HG02870 (cell line): ENCODE data around the gene RAB38.
A peak's percentile ranks its signal among the peaks of the same experiment; 100 is the strongest.

ENCODE experiments used
- ATAC-seq: cut with Tn5 transposase; IDR thresholded peaks from one replicate; pipeline ENCODE4 v1.9.1; 2021; ENCODE audit warnings: mild to moderate bottlenecking, moderate library complexity; ENCODE audit not compliant: unreplicated experiment

The RAB38 gene

DNA sequence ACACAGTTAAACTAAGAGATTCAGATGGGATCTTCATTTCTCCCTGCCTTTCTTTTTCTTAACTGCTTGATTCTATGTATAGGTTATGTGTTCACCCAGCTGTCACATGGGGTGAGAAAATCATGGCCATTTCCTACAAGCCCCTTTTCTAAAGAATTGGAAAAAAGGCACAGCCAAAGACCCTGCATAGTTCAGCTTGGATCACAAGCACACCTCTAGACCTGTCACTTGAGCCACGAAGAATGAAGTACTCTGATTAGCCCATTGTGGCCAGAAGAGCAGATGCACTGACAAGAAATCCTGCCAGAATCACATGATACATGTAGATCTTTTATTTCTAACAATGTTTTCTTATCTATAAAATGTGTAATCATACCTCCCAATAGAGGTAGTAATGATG lies 69.7 kb downstream of the RAB38 start:
- no peak for ATAC-seq

DNA sequence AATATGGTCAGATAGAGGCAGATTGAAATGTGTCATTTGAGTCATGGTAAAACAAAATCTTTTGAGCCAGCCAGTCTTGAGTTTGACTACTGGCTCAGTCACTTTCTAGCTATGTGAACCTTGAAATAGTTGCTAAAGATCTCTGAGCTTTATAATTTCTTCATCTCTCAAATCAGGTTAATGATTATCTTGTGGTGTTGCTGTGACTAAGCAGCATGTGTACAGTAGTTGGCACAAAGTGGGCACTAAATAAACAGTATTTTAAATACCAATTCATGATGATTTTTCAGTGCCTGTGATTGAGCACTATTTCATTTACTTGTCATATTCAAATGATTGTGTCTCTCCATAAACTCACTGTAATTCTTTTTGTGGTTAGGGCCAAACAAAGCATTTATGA lies 70.8 kb downstream of the RAB38 start:
- no peak for ATAC-seq

DNA sequence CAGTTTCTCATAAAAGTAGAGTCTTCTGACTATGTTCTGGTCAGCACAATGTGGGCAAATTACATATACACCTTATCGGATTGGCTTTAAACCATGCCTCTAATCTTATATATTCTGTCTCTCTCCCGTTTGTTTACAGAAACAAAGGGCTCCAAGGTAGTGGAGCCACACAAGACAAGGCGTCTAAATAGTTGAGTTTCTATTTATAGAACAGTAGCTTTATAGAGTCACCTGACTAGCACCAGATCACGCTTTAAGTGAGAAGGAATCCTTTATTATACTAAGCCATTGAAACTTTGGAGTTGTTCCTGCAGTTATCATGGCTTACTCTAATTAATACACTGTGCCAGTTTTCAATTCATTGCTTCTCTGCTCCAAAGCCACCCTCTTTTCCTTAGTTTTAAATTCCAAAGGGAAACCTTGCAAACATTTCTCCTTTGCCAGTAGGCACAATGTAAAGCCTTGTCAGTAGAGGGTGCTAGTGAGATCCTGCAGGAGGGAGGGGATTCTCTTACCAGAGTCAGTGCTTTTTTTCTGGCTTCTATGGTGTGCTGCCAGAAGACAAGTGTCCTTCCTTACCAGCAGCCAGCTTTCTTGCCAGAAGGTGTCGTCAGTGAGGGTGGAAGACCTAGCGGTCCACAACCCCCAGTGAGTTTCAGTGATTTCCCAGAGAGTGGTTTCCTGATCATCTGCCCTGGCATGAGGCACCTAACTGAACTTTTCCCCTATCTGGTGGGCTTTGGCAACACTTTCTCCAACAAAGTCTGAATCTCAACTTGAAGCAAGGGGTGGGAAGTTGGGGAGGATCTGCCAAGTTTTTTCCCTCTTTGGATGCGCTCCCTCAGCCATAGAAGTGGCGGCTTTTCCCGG lies 71.7 kb downstream of the RAB38 start:
- peak; percentile 85 for ATAC-seq

DNA sequence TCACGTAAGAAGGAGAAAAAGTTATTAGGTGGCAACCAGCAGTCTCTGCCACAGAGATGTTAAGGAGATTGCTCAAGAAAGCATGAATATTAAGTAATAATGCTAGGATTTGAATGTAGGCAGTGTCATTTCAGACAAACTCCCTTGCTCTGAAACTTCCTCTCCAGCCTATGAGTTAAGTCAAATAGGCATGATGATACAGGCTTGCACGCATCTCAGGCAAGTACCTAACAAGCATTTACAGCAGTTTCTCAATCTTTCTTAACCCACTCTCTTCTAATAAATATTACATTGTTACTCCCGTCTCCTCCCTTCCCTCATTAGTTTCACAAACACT lies 72.7 kb downstream of the RAB38 start:
- ATAC-seq, result no peak

DNA sequence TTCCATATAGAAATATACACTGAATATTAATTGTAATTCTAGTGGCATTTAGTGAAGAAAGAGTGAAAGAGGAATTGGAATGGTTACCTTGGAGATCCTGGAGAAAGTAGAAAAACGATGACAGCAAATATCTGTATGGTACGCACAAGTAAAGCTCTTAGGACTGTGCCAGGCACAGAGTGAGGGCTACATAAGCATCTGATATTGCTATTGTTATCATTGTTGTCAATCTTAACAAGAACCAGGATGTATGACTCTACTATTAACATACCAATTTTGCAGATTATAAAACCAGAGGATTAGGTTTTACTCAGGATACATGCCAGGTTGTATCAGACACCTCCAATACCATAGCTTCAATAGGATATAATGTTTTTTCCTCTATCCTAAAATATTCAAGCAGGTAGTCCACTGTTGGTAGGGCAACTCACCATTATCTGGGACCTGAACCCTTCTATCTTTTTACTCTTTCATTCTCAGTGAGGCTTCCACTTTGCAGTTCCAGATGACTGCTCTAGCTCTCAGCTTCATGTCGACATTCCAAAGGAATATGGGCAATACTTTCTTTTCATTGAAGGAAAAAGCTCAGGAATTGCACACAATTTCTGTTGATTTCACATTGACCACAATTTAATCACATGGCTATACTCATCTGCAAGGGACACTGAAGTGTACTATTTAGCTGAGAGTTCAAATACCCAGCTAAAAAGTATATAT lies 73.2 kb downstream of the RAB38 start:
- ATAC-seq, result no peak

DNA sequence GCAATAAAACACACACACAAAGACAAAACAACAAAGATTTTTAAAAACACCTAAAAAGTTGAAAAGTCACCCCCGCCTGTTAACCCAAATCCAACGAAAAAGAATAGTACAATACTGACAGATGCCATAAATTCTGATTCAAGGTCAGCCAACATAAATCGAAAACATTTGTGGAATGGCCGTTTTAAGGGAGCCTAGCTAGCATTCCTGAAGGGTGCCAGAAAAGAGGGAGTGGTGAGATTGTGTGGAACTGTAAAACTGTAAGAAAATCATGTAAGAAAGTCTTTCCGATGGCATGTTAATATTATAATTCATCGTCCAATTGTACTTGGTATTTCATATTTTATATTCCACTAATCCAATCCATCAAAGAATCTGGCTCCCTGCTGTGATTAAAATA lies 75.1 kb downstream of the RAB38 start:
- ATAC-seq, result no peak

DNA sequence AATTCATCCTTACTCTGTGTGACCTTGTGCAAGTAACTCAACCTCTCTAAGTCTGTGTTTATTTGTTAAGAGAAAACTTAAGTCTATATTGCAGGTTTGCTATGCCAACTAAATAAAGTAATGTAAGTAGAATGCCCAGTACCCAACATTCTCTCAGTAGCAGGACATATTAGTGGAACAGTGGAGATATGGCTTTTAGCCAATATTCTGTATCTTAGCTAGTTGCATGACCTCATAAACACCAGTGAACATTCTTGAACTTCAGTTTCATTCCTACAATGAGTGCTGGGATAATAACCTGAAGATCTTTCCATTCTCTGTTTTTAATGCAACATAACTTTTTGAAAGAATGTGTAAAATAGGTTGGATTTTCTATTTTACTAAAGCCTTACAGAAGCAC lies 77.0 kb downstream of the RAB38 start:
- no peak for ATAC-seq

DNA sequence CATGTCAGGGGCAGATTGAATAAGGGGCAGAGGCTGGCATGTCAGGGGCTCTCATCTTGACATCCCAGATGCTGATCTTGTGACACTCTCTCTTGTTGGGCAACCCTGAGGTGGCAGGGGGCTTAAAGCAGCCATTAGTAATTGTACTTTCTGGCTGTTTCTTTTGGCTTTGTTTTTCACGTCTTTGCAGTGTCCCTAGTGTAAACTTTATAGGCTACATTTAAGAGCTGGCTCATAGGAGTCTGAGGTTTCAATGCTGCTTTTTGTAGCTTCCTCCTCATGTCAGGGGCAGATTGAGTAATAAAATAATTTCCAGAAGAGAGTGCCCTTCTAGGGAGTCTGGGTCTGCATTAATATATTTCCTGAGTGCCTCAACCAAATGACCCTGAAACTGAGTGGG lies 86.1 kb downstream of the RAB38 start:
- no peak for ATAC-seq

DNA sequence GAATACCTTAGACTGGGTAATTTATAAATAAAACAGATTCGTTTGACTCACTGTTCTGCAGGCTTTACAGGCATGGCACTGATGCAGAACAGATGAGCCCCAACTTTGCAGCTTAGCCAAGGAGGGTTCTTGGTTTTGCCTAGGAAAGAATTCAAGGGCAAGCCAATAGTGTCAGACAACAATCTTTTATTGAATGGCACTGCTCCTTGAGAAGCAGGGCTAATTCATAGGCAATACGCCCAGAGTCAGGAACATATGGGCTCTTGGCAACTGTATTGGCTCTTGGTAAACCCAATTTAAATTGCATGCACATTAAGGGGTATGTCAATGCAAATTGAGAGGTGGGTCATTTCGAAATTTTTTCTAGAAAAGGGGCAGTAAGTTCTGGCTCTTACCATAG lies 87.9 kb downstream of the RAB38 start:
- ATAC-seq, result no peak

DNA sequence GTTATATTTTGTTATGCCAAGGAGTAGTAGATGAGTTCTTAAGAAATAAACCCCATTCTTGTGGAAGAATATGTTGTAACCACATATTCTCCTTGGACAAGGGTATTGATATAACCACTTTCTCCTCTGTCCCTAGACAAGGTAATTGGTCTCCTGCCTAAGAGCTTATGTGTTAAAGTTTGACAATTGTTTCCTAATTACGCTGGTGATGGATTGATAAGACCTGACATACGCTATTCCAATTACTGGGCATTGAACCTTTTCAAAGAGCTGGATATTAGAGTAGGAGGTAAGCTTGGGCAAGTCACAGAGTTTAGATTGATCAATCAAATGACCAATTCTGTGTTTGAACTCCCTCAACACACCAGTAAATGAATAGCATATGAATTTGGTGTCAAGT lies 88.9 kb downstream of the RAB38 start:
- no peak for ATAC-seq

DNA sequence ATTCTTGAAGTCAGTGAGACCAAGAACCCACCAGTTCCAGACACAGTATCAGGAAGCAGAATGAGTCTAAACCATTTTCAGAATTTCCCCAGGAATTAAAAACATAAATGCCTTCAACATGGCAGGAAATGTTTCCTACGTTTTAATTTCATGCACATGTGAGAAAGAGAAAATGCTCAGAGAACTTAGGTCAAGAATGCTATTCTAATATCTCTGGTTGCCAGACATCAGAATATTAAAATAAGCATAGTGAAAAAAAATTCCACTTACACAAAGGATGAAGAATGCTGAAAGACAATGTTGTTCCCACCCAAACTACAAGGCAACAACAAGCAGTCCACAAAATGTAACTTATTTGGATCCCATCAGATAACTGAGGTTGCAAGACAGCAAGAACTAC lies 104.8 kb downstream of the RAB38 start:
- ATAC-seq, result no peak

DNA sequence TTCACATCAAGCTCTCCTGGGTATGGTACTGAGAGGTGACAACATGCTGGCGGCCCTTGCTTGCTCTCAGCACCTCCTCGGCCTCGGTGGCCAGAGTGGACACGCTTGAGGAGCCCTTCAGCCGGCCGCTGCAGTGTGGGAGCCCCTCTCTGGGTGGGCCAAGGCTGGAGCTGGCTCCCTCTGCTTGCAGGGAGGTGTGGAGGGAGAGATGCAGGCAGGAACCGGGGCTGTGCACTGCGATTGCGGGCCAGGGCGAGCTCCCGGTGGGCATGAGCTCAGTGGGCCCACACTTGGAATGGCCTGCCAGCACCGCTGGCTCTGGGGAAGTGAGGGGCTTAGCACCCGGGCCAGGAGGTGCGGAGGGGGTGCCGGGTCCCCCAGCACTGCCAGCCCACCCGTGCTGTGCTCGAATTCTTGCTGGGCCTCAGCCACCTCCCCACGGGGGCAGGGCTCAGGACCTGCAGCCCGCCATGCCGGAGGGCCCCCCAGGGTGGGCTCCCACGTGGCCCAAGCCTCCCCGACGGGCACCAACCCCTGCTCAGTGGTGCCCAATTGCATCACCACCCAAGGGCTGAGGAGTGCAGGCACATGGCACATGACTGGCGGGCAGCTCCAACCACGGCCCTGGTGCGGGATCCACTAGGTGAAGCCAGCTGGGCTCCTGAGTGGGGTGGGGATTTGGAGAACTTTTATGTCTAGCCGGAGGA lies 106.2 kb downstream of the RAB38 start:
- no peak for ATAC-seq

DNA sequence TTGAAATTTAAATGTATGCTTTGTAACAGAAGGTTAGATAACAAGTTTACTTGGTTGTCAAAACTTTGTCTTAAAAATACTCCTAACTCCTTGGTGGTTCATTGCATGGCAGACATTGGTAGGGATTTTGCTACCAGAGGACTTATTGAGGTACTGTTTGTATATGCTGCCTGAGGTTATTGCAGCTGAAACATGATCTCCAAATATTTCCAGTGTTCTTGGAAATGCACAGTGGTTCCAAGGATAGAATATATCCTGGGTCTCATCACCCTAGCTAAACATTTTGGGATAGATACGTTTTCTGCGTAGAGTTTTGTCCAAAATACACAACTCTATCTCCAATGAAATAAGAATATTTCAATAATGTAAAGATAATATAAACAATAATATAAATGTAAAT lies 109.2 kb downstream of the RAB38 start:
- ATAC-seq, result no peak

DNA sequence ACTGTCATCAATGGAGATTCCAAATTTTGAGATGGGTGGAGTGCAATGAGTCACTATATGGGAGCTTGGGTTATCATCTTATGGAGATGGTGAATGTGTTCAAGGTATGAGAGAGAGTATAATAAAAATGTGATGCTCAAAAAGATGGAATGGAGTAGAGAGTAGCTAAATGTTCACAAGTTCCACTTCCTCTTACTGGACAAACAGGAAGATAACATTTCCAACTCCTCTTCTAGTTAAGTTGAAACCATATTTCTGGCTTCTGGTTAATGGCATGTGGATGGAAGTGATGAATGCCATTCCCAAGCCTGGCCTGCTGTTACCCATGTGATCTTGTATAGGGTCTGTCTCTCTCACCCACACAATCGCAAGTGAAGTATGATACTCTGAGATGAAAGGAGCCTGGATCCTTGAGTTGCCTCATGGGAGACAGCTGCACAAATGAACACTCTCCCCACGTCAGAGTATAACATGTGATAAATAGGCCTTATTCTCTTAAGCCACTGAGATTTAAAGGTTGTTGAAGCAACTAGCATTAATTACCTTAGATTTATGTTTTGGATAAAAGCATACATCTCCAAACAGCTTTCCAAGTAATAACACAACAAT lies 111.0 kb downstream of the RAB38 start:
- no peak for ATAC-seq
